HG03139 (cell line): ENCODE data around the gene DPYD.
"Not testable (repeated sequence)": the region's sequence is repeated elsewhere in the genome, so short reads cannot be mapped to it uniquely, and the experiment has no call there.

Source experiments
- ATAC-seq: cut with Tn5 transposase; IDR thresholded peaks from one replicate; pipeline ENCODE4 v1.9.1; 2021; ENCODE audit not compliant: unreplicated experiment

DPYD gene

DNA sequence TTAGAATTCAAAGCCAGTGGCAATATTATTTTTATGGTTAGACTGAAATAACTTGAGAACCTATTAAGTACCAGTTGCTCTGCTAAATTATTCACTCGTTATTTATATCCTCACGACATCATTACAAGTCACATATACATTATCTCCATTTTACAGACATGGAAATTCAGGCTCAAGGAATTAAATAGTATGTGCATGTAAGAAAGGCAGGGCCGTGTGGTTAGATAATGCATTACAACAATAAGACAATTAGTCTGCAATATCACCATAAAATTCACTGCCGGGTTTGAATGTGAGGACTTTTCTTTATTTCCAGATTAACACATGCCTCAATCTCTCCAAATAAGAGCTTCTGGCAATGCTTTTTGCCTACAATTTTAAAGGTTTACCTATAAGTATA is 675.8 kb downstream of the DPYD start:
- ATAC-seq, result no peak

DNA sequence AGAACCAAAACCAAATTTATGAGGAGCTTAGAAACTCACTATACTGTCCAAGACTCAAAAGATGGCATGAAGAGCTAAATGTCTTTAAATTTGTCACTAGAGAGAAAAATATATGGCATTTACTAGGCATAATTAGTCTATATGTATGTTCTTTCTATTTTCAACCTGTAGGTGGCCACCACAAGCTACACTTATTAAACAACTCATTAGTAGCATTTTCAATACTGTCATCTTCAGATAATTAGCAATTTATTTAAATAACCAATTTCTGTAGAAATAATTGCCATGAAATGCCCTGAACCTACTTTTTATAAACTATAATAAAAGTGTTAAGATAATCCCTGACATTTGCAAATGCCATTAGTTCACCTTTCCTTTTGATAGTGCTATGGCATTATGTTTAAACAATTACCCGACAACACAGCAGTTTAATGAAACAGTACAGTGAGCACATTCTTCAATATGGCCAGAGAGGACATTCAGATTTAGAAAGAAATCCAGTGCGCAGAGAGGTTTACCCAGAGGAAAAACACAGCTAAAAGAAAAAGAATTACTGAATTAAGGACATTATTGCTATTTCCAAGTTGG is 676.8 kb downstream of the DPYD start:
- peak; percentile 61 for ATAC-seq

DNA sequence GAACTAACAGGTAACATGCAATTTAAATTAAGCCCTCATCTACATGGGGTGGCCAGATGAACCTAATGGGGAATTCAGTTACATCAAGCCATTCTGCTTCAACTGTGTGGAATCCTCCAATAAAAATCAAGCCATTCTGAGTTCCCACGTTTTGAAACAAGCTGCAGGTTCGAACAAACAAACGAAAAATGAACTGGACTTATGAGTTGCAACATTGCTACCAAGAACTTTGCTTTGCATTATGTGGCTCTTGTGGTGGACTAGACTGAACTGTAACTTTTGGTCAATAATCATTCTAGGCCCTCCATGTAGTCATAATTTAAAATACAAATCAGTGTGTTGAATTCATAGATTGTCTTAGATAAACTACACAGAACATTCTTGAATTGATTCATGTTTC is 682.0 kb downstream of the DPYD start:
- ATAC-seq, result no peak

DNA sequence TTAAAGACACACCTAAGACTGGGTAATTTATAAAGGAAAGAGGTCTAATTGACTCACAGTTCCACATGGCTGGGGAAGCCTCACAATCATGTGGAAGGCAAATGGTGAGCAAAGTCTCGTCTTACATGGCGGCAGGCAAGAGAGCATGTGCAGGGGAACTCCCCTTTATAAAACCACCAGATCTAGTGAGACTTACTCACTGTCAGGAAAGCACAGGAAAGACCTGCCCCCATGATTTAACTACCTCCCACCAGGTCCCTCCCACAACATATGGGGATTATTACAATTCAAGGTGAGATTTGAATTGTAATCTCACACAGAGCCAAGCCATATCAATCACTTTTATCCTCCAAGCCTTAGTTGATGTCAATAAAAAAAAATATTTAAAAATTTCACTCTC is 689.5 kb downstream of the DPYD start:
- not testable (repeated sequence) for ATAC-seq

DNA sequence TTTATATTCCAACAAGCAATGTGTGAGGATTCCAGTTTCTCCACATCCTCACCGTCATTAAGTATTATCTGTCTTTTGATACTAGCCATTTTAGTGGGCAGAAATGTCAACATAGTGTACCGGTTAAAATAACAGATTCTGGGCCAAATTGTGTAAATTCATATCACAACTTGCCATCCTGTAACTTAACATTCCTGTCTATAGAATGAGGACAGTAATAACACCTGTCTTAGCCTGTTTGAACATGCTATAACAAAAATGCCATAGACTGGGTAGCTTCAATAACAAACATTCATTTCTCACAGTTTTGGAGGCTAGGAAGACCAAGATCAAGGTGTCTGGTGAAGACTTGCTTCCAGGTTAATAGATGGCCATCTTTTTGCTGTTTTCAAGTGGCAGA is 708.2 kb downstream of the DPYD start:
- ATAC-seq, result no peak

DNA sequence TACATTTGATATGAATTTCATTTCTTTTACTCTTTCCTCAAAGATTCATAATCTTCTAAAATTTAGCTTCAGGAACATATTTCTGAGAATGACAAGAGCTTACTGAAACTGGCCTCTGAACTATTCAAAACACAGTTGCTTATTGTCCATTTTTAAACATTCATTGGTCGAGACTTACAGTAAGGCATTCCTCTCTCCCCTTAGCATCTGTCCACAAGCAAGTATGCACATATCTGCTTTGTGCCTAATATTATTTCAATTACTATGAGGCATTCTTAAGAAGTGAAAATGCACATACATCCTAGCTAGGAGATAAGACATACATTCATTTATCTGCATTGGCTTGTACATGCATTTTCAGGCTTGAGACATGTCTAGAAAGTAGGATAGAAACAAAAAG is 710.5 kb downstream of the DPYD start:
- ATAC-seq, result no peak

DNA sequence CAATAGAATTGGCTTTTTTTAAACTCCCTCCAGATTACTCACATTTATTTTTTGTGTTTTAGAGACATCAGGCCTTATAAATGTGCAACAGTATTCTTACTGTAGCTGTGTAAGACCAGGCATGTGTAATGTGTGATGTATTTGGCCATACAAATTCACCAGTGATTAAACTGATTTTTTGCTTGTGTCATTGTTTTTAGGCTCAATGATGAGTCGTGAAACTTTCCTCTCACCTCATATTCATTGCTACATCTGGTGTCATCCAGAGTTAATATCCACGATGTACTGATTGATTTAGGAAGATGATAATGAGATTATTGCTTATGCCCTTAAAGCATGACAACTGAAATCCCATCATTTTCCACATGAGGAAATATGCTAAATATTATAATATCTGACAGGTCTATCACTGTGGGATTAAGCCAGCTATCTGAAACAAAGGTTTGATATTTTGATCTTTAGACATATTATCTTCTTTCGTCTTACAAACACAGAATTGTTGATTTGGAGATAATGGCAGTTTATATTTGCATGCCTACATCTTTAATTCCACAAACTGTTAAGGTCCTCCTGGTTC is 711.4 kb downstream of the DPYD start:
- no peak for ATAC-seq

DNA sequence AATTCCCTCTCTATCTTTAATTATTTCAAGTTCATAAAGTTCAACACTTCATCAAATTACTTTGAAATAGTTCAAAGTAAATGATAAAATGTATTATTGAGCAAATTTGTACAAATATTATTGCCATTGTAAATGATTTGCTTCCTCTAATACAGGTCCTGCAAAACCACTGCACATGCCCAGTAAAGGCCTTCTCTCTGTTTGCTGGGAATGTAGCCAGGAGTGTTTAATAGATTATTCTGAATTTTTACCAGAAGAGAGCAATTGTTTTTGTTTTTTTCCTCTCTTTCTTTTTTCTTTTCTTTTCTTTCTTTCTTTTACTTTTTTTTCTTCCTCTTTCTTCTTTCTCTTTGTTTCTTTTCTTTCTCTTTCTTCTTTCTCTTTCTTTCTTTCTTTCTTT is 713.0 kb downstream of the DPYD start:
- no peak for ATAC-seq

DNA sequence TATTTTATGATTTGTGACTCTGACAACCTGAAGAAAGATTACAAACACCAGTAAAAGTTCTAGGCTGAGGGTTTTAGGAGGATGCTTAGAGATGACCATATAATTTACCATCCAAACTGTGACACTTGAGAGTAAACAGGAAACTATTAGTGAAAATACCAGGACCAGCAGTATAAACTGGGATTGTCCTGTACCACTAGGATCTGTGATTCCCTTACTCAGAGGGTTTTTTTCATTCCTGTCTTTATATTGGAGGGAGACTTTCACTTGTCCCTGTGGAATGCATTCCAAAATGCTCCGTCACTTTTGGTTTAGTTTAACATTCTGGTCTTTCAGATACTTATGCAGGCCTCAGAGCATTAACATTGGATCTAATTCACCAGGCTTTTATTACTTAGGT is 716.4 kb downstream of the DPYD start:
- no peak for ATAC-seq

DNA sequence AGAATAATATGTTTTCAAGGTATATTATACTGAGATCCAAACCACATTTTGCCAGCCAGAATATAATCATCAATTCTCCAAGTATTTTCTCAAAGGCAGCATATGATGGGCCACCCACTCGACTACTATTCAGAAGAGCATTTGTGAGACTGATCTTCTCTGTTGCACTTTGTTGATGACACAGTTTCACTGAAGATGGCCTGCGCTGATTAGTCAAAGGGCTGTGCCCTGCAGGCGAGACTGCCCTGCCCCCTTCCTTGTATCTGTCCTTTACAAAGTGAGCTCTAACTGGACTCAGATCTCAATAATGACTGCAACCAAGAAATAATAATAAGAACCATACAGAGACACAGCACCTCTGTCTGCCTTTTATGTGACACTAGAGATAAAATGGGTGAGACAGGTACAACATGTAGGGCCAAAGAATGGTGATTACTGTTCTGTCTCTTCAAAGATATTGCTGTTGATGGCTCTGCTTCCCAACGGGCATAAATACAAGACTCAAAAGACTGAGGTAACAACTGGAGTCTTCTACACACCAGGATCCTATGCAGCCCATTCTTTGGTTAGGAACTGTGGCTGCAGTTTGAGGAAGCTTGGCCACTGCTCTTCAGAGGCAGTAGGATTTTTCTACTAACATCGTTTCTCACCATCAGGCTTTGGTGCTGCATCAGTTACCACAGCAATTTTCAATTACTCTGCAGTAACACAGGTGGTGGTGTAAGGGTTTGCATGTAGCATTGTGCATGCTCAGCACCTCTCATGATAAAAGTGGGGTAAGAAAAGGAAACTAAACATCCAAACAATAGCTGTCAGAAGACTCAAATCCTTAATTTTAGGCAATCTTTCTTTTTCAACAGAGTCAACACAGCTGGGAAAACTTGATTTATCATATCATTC is 718.1 kb downstream of the DPYD start:
- ATAC-seq, result no peak

DNA sequence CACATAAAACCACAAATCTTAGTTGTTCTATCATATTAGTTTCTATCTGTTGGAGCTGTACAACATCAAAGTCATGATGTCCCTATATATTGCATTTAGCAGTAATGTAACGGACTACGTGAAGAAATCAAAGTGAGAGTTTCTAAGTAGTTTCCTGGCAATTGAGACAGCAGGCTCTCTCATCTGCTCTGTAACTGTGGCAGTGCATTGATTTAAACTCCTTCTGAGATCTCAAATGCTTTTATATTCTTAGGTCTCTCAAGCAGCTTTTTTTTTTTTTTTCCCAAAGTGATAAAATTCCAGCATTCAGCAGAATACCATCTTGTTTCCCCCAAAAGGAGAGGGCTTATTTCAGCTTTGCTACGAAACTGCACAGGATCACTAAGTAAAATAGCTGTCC is 719.2 kb downstream of the DPYD start:
- ATAC-seq, result no peak

DNA sequence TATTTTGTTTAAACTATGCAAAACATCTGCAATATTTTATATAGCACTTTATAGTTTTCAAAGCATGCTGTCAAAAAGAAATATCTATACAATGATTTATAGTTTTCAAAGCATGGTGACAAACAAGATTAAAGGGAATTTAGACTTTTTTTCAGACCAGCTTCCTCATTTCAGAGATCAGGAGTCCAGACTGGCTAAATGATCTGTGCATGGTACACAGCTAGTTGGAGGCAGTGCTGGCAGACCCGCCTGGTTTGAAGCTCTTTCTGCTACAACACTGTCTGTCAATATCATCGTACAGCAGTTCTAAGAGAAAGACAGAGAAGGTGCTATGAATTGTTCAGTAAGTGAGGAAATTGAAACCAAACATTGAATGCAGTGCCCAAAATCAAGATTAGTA is 720.2 kb downstream of the DPYD start:
- no peak for ATAC-seq

DNA sequence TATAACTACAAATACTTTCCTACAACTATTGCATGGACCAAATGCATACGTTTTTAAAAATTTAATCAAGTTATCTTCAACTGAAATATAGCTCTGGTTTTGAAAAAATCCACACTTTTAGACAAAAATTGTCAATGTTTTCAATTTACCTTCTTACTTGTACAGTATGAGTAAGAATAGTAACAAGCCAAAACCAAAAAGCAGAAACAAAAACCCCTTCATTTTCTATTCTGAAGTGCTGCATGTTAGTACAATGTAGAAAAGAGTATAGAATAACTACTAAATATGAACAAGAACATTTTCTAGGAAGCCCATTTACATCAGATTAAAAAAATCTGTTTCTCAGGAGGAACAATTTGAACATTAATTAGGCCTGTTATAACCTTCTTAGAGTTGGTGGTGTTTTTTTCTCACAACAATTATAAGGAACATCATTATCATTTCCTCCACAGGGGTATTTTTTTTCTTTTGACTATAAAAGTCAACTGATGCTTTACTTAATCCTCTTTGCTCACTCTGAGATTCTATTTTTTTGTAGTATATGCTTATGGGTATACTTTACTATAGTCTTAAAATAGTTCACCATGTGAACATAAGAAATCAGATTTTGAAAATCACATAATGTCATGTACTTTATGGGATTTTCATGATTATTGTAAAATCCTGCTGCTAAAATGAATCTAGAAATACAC is 723.9 kb downstream of the DPYD start:
- no peak for ATAC-seq

DNA sequence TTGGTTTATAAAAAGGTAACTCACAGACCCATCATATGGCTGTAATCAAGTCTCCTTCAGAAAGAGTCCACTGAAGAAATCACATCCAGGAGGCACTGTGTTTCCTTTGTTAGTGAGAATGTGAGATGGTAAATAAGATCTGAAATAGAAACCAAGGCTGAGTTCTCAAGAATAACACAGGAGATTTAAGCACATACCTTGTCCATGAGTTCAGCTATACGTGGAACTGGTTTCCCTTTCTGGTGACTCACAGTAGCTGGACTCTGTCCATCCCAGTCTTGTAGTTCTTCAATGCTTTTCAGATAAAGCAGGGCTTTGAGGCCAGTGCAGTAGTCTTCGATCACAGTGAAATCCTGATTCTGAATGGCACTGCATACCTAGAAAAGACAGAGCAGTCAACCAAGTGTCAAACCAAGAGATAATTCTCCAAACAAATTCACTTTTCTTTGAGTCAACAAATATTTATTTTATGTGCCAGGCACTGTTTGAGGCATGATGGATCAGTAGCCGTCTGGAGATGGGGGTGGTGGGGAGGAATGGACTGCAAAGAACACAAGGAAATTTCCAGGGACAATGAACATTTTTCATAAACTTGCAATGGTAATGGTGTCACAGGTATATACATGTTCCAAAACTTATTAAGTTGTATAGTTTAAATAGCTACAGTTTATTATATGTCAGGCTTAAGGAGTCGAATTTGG is 727.8 kb downstream of the DPYD start:
- no peak for ATAC-seq

DNA sequence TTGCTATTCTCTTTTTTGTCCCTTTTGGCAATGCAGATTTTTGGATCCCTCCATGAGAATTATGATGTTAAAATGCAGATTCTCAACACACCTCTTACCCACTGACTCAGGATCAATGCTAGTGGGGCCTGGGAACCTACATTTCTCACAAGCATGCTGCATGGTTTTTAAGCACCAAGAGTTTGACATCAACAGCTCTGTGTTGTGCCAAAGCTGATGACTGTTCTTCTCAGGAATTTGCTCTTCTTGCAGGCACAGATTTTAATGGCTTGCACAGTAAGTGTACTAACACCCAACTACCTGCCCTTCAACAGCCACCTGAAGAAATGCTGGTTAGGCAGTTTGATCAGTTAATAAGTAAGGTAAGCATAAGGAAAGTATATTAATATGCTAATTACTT is 730.5 kb downstream of the DPYD start:
- no peak for ATAC-seq

DNA sequence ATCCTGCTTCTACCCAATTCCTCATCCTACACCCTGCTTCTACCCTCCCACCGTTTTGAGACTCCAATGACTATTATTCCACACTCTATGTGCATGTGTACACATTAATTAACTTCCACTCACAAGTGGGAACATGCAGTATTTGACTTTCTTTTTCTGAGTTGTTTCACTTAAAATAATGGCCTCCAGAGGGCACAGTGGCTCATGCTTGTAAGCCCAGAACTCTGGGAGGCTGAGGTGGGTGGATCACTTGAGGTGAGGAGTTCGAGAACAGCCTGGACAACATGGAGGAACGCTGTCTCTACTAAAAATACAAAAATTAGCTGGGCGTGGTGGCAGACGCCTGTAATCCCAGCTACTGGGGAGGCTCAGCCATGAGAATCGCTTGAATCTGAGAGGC is 734.5 kb downstream of the DPYD start:
- no peak for ATAC-seq

DNA sequence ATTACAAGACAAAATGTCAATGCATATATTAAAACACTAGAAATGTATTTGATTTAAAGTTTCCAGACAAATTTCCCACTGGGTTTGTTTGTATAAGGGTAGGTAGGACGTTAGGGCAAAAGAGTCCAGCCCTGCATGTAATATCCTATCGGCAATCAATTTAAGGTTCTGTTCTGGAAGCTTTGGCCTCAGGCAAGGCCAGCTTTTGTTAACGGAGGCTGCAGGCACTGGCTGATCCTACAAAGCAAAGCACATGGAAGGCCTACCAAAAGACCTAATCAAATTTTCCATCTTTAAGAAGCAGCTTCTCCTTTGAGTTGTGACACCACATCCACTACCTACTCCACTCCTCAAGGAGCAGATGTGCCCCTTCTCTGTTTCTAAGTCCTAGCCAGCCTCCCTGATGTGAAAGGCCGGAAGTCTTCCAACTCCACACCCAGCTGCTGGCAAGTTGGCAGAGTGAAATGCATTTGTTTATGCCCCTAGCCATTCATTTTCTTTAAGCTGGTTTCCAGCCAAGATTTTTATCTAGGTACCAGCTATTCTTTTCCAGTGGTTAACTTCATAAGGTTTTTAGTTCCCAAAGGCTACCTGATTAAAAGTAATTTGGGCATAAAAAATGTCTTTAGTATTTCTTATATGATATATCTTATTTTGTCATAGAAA is 746.7 kb downstream of the DPYD start:
- ATAC-seq, result no peak

DNA sequence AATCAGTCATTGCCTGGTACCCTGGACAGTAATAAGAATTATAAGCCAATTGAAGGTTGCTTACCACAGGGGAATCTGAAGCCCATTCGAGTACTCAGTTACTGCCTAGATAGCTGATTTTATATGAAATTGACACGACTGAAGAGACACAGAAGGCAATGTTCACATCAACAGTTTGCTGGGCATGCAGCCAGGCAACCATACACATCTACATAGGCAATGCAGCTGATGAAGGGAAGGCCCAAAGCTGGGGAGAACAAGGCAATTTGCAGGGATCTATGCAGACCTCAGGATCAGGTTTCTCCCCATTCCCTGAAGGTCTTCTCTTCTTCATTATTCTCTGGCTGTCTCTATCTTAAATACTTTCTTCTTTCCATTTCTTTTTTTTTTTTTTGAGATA is 750.5 kb downstream of the DPYD start:
- no peak for ATAC-seq

DNA sequence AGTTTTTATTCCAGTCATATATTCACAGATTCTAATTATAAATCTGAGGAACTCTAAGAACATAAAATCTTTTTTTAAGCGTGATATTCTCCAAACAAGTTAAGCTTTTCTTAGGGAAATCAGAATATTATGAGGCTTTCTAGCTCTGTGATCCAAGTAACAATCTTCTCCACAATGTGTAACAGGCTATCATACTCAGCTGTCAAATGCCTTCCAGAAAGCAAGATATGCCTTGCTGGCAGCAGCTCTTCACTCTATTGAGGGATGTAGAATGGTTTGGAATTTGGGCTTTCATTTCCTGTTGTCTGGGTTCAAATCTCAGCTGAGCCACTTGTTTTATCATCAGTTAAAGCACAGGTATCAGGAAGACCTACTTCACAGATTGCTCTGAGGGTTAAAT is 752.8 kb downstream of the DPYD start:
- no peak for ATAC-seq

DNA sequence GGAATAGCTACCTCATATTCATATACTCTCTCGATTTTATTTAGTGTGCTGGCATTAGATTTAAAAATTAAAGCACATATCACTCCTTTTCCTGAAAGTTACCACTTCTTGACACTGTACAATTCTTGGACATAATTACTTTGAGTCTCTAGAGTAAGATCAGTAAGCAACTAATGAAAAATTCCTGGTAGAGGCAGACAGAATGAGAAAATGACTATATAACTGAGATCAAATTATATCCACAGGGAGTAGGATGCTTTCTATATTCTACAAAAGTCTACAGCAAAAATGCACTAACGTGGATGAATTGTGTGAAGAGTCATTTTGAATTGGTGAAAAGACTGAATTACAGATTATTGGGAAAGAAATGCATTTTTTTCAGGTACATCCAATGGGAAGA is 753.6 kb downstream of the DPYD start:
- no peak for ATAC-seq

DNA sequence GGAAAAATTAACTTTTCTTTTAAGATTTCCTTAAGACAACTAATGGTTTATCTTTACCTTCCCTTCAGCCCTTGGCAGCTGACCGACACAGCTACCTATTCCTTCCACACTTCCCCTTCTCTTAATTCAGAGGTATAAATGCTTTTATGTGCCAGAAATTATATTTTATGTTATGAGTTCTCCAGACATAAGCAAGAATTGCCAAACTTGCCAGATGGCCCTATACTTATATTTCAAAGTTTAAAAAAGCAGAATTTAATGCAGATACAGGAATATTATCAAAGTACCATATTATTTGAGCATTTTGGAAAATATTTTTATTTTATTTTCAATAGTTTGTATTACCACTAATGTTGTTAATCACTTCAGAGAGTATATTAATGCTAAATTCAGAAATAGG is 754.2 kb downstream of the DPYD start:
- no peak for ATAC-seq
